GM21723 (cell line): ENCODE data around the gene CADPS.

ENCODE experiments used
- ATAC-seq: cut with Tn5 transposase; IDR thresholded peaks from one replicate; pipeline ENCODE4 v1.9.1; 2021; ENCODE audit warnings: mild to moderate bottlenecking, moderate library complexity; ENCODE audit not compliant: unreplicated experiment

CADPS gene

GRCh38 chr3:62696011-62696410 lies 179.2 kb downstream of the CADPS start:
- no peak for ATAC-seq

DNA sequence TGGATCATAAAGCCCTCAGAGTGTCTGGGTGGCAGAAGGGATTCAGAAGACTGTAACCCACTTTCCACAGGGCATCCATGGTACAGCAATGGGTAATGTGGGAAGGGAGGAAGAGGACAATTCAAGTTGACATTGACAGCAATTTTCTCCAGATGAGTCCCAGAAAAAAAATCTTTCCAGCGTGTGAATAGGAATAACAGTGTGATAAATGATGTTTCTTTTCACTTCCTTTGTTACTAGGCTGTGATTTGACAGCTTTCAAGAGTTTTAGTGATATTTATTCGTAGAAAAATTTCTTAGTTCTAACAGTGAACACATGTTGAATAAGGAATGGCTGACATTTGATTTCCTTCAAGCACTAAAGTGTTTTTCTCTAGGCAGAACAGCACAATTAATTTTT lies 186.4 kb downstream of the CADPS start:
- ATAC-seq = no peak

GRCh38 chr3:62688050-62688449 lies 187.2 kb downstream of the CADPS start:
- ATAC-seq = no peak

DNA sequence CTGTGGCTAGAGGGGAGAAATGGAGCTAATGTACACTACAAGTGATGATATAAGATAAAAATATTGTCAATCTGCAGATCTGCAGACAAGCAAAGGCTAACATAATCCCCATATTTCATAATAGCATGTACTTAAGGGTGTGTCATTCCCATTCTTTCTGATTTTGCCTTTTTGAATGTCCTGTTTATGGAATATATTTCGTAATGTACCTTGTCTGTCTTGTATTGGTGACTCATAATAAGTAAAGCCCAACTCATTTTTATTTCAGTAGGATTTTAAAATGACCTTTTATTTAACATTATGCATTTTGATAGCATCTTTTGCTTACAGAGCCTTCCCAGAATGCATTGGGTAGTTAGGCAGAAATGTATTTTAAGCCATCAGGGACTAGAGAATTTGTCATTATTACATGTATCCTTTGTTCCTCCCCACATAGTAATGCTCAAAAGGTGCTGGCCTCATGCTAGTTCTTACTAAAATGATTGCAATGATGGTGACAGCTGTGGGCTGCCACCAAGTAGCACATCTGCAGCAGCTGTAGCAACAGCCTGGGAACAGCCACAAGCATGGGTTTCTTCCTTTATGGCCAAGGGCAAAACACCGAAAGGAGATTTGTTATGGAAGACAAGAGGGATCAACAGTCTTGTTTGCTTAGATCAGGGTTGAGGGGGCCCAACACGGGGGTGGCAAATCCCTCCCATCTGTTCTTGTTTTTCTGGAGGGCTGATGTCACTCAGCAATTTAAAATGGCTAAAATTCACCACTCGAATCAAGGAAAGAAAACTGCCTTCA lies 188.5 kb downstream of the CADPS start:
- ATAC-seq = no peak

DNA sequence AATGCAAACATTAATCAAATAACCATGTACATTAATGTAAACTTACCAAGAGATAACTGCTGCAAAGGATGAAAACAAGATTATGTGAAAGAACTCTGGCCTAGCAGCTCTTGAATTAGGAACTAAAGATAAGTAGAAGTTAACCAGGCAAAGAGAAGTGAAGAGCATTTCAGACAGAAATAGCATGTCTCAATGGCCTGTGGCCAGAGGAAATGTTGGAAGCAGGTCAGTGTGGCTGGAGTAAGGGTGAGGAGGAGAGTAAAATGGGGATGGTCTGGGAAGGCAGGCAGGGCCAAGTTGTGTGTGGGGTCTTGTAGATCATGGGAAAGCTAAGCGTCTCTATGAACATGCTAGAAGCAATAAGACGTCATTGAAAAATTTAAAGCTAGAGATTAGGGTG lies 192.4 kb downstream of the CADPS start:
- ATAC-seq = no peak

- ATAC-seq = no peak
Measured at GRCh38 chr3:62679988-62680387, 195.2 kb downstream of the CADPS start.

DNA sequence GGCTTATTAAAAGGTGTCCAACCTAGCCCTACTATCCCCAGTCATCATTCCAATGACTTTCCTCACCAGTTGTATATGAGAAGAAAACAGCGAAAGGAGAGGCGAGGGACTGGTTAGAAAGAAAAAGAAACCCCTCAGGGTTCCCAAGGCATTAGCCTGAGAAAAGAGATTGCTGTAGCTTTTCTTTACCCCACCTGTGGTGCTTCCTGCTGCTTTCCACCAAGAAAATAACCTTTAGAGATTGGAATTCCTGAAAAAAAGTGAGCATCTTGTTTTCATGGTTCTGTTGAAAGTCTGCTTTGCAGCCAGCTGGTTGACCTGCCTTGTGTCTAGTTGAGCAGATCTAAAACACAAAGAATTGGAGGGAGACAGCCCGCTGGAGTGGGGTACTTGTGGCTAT lies 196.4 kb downstream of the CADPS start:
- no peak for ATAC-seq

DNA sequence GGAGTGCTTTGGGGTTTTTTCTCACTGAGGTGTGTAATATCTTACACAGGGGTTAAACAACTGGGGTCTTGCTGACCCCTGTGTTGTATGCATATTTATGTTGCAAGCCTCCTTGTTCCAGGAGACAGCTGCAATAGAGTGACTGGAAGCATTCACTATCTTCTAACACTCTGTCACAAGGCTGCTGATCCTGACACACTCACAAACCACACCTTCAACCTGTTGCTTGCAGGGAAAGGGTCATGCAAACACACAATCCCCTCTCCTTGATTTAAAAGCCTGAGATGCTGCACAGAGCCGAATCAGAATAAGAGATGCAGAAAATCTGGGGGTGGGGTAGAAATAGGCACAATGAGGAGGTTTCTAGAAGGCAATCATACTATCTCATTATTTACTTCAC lies 197.3 kb downstream of the CADPS start:
- no peak for ATAC-seq

DNA sequence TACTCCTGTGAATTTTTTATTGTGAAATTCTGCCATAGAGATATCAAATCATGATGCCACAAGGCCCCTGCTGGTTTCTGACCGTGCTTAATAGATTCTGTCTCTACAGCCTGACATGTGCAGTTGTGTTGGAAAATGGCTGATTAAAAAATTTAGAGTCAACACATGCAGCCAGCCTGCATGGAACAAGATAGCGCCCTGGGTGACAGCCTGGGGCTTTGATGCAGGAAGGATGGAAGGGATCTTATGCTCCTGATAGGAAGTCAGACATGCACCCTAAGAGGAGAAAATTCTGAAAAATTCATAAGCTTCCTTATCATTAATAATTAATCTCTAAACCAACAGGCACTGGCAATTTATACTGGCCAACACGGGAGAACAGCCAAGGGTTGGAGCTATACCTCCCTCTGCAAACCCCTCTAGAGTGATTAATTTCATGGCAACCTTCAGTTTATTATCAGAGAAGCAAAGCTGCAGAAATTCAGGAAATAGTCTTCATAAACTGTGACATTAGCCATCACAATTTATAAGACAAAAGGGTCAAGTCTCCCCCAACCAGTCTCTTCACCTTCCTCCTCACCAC lies 198.4 kb downstream of the CADPS start:
- no peak for ATAC-seq

DNA sequence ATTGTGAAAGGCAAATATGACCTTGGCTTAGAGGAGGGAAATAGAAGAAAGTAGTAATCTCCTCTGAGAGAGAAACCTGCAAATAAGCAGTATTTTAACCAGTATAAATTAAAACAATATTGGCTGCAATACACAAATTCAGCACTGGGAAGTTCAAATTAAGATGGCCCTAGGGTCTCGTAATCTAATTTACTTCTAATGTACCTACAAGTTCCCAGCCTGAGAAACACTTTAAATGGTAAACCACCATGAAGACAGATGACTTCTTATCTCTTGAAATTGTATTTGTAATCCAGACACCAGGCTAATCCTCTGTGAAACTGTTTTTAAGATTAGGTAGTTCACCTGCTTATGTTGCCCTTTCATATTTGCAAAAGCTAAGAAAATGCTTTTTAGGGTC lies 199.7 kb downstream of the CADPS start:
- ATAC-seq = no peak

GRCh38 chr3:62672988-62673313 lies 202.3 kb downstream of the CADPS start:
- no peak for ATAC-seq

DNA sequence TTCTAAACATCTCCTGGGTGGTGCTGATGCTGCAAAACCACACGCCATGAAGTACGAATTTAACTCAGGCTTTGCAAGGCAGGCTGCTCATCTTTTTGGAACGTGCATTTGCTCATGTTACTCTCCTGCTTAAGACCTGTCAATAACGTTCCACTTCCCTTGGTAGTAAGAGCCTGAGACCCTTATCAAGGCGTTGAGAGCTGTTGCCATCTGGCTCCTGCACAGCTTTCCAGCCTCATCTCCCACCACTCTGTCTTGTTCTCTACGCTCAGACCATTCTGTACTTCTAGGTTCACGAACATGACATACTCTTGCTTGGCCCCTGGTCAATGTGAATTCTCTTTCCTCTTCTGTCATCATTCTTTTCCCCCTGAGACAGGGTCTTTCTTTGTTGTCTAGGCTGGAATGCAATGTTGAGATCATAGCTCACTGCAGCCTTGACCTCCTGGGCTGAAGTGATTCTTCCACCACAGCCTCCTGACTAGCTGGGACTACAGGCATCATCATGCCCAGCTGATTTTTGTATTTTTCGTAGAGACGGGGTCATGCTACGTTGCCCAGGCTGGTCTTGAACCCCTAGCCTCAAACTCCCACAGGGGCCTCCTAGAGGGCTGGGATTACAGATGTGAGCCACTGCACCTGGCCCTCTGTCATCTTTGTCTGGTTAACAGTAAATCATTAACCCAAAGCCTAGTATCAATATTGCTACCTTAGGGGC lies 202.8 kb downstream of the CADPS start:
- no peak for ATAC-seq

GRCh38 chr3:62670351-62670750 lies 204.9 kb downstream of the CADPS start:
- ATAC-seq = no peak

DNA sequence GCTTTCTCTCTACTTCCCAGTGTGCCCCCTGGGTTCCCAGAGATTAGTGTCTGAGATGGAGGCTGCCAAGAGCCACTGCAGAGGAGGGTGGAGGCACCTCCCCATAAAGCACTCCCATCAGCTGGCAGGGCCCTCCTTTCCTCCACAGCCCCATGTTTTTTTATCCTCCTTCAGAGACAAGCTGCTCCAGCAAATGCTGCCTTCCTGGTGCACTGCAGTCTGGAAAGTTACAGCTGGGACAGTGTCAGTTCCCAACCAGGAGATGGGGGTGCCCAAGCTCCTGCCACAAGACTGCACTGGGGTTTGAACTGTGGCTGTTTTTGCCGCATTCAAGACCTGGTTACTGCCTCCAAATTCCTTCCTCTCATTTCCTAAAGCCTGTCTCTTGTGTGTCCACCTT lies 206.1 kb downstream of the CADPS start:
- no peak for ATAC-seq

DNA sequence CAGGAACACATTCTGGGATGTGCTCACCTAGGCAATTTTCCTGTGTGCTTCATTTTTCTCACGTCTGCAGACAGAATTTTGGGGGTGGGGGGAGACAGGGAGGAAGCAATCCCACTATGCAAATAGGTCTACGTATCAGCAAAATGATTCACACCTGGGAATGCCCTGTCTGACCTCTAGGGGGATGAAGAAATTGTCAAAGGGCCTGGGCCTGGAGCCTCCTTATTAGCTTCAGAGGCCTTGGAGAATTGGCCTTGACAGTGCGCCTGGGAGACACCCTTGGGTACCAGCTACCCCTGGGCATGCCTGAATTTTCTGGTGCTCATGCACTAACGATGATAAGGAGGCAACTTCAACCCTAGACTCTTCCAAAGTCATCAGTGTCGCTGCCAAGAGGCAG lies 207.5 kb downstream of the CADPS start:
- peak; percentile 60 for ATAC-seq

DNA sequence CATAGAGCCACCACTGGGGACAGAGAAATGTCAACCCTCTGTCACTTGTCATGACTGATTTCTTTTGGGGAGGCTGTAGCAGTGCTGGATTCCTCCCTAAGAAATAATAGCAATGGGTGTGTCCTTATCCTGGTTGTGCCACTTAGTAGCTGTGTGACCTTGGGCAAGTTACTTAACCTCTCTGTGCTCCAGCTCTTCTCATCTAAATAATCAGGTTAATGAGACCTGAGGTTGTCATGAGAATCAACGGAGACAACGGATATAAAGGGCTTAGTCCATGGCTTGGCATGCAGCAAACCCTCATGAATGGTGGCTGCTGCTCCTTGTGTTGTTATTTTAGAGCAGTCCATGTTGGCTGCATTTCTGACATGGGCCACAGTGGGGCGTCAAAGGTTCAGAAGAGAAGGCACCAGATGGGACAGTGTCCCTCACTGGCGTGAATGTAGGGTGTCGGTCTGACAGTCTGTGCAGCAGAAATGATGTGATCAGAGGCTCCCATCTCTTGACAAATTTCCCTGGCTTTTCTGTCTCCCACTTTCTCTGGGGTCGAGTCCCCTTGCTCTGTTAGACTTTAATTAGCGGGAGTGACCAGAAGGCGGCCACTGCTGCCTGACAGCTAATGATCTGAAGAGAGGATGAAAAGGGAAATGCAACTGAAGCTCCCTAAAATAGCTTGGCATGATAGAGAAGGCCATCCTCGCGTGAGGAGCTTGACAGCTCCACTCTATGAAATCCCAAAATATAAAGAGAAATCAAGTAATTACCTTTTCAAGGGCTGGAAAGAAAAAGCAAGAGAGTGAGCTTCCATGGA lies 209.4 kb downstream of the CADPS start:
- ATAC-seq = peak; percentile 84

DNA sequence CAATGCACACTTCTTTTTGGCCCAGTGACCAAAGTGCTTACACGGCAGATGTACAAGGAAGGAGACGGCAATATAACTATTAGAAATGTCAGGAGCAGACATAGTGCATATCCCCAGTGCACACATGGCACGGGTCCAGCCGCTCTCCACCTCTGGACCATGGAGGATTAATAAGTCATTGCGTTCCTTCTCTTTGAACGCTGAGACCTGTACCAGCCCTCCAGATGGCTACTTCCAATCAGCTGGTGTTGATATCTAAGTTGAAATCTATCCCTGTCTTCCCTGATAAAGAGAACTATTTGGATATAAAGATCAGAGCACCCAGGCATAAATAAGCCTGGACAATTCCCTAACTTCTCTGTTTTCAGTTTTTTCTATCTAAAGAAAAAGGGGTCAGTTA lies 212.5 kb downstream of the CADPS start:
- no peak for ATAC-seq

DNA sequence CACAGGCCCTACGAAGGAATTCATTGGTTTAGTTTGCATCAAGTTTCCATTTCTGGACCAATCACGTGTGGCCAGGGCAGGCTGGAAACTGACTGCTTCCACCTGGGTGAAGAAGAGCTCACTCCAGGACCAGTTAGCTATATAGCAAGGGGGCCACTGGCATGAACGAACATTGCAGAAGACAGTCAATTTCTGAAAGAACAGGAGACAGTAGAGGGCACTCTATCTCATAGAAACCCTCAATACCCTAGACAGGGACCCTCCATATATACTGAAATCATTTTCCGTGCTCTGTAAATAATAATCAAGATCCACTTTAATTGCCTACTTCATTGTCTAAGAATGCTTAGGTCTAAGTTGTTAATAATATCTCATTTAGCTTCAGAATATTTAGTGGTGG lies 215.6 kb downstream of the CADPS start:
- ATAC-seq = no peak

- ATAC-seq = no peak
Measured at GRCh38 chr3:62655691-62656063, 219.5 kb downstream of the CADPS start.

DNA sequence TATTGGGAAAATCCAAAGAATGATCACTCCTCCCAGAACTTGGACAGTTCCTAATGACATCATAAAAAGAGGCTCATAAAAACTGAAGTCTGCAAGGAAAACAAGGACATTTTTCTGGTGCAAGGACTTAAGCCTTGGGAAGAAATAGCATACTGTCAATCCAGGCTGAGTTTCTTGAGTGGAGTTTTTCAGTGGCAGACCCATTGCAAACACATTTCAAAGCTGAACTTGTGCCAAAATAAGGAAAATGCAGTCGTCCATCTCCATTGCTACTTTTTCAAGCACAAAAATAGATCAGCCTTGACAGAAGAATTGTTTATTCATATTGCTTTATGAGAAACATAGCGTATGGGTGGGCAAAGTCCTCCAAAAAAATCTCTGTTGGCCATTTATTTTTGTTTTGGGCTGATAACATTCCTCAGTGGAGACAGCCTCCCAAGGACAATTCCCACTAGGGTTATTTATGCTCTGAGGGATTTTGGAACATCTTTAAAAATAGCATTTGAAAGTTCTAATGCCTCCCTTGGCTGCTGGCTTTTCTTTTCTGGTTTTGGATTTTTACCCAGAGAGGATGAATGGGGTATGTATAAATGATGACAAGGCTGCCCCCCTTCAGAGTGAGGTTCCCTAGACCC lies 220.0 kb downstream of the CADPS start:
- ATAC-seq = no peak

- no peak for ATAC-seq
Measured at GRCh38 chr3:62653796-62654195, 221.4 kb downstream of the CADPS start.
